Stomach (tissue), 9 donors: ENCODE results near the gene CGREF1. TPM values are rescaled to one million over a fixed set of nuclear protein-coding genes. Genes with fewer than 3 reads are reported as not detected.

ENCODE experiments used
- DNase-seq, 2 donors: peaks; one replicate each; pipeline versions ENCODE4 v3.0.0 to v3.0.0-alpha.2; 2013 to 2019
- H3K27ac ChIP-seq, 5 donors: fragments of 200-600 bp in 4 of 5; sonication (generic) in 4 of 5; one replicate each; pipeline ENCODE4 v1.5.1; 2013 to 2019; ENCODE audit warnings: mild to moderate bottlenecking in 1 of 5, moderate library complexity in 1 of 5
- H3K27me3 ChIP-seq, 3 donors: fragments of 200-600 bp; sonication (generic); one replicate each; pipeline ENCODE4 v1.5.1; 2017 to 2019; ENCODE audit warnings: mixed run types in 1 of 3
- H3K36me3 ChIP-seq, 4 donors: fragments of 200-600 bp; sonication (generic); 1 replicate in 3 of 4; 2 replicates in 1 of 4; pipeline ENCODE4 v1.5.1; 2016 to 2019
- H3K4me1 ChIP-seq, 4 donors: fragments of 200-600 bp; sonication (generic); one replicate each; pipeline ENCODE4 v1.5.1; 2016 to 2019
- H3K4me3 ChIP-seq, 4 donors: fragments of 200-600 bp; sonication (generic) in 3 of 4; one replicate each; pipeline ENCODE4 v1.5.1; 2016 to 2019; ENCODE audit warnings: mild to moderate bottlenecking in 1 of 4
- H3K9me3 ChIP-seq, 4 donors: fragments of 200-600 bp; sonication (generic); one replicate each; pipeline ENCODE4 v1.5.1; 2016 to 2019
- EP300 ChIP-seq: sonication (generic); formaldehyde crosslinking; IDR thresholded peaks from one replicate; pipeline ENCODE4 v1.6.1; 2017; ENCODE audit warnings: antibody characterized with exemption
- POLR2A ChIP-seq, 4 donors: fragments of 450-650 bp; IDR thresholded peaks; one replicate each; pipeline ENCODE4 v1.6.1; 2016; ENCODE audit warnings: antibody characterized with exemption in 4 of 4, control low read depth in 2 of 4, mild to moderate bottlenecking in 1 of 4, moderate library complexity in 1 of 4
- POLR2AphosphoS5 ChIP-seq, 3 donors: sonication (generic); formaldehyde crosslinking; IDR thresholded peaks; one replicate each; pipeline ENCODE4 v1.6.1; 2016; ENCODE audit warnings: antibody characterized with exemption in 3 of 3
- WGBS, 5 donors: extraction: QIAGEN DNeasy Blood & Tissue Kit in 3 of 5; methylation state at CpG; one replicate each; pipeline versions ENCODE4 v1.1.5 to v1.1.7; 2013 to 2018; 5-methylcytosine and 5-hydroxymethylcytosine counted together
- intact Hi-C: fragments of 100-400 bp; cut with DNase I; formaldehyde crosslinking; loops from one replicate; pipeline ENCODE4 v1.15.1; 2023; ENCODE audit warnings: low total_unique reads
- polyA plus RNA-seq, 3 donors: library from polyadenylated mRNA; stranded (reverse); fragments of 200-250 nt; gene quantifications; one replicate each; pipeline ENCODE4 v1.2.3, GENCODE V29; 2013
- total RNA-seq, 5 donors: library from RNA; depleted of rRNA; stranded (reverse); fragments of >200 nt; gene quantifications; one replicate each; pipeline versions ENCODE4 v1.1.0 to v1.2.3, GENCODE V29; 2014 to 2016
- TF ChIP-seq, protein P1 (sequence below), 7 experiments: fragments of 450-650 bp in 4 of 7; fragments of 200-600 bp in 3 of 7; sonication (generic) in 3 of 7; IDR thresholded peaks; one replicate each; pipeline ENCODE4 v1.5.1; 2016 to 2019; ENCODE audit warnings: antibody characterized with exemption in 7 of 7, control low read depth in 2 of 7, mild to moderate bottlenecking in 1 of 7
- donor health status: healthy with polysubstance abuse.
- donor health status: Bipolar disorder and iron deficiency.
- donor health status: healthy.

CGREF1 gene
- total and polyA plus RNA-seq, 8 donors = 1.4 to 4.1 (median 2.5) TPM; not detected in 2

GRCh38 chr2:27057184-27057583 is 61.7 kb downstream of the CGREF1 start:
- intact Hi-C loops = no loop called here
- Histone ChIP-seq H3K9me3 (no peaks in the 10 kb centered on the region), H3K36me3 (peaks cover 16 to 81% (median 79%) of the 10 kb centered on the region in 4 donors), H3K27ac (no peak overlapping the region), H3K4me1 (peaks cover 2 to 14% (median 7%) of the 10 kb centered on the region in 4 donors), H3K4me3 (no peak overlapping the region), H3K27me3 (no peaks in the 10 kb centered on the region)
- no peak for DNase-seq
- TF ChIP-seq, protein P1, sequence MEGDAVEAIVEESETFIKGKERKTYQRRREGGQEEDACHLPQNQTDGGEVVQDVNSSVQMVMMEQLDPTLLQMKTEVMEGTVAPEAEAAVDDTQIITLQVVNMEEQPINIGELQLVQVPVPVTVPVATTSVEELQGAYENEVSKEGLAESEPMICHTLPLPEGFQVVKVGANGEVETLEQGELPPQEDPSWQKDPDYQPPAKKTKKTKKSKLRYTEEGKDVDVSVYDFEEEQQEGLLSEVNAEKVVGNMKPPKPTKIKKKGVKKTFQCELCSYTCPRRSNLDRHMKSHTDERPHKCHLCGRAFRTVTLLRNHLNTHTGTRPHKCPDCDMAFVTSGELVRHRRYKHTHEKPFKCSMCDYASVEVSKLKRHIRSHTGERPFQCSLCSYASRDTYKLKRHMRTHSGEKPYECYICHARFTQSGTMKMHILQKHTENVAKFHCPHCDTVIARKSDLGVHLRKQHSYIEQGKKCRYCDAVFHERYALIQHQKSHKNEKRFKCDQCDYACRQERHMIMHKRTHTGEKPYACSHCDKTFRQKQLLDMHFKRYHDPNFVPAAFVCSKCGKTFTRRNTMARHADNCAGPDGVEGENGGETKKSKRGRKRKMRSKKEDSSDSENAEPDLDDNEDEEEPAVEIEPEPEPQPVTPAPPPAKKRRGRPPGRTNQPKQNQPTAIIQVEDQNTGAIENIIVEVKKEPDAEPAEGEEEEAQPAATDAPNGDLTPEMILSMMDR (IDR thresholded peaks at IDR 0.05) = no peak
- TF ChIP-seq EP300 (no peak), POLR2A (IDR thresholded peaks at IDR 0.05) (no peak), POLR2AphosphoS5 (IDR thresholded peaks at IDR 0.05) (no peak)
- WGBS, 5 donors = 80 to 92% (median 87%) methylated on average over 6 of the region's 6 CpGs

GRCh38 chr2:27054721-27055120 is 64.2 kb downstream of the CGREF1 start:
- 92 to 95% (median 95%) methylated on average over 11 of the region's 11 CpGs for WGBS, 5 donors
- intact Hi-C loops = no loop called here
- TF ChIP-seq POLR2AphosphoS5 (IDR thresholded peaks at IDR 0.05) (no peak), EP300 (no peak), POLR2A (IDR thresholded peaks at IDR 0.05) (no peak)
- TF ChIP-seq, protein P1 (IDR thresholded peaks at IDR 0.05) = no peak
- DNase-seq = no peak
- Histone ChIP-seq H3K27ac (no peak overlapping the region), H3K4me3 (no peak overlapping the region), H3K36me3 (peaks cover 16 to 69% (median 65%) of the 10 kb centered on the region in 4 donors), H3K4me1 (peaks cover 6 to 24% (median 18%) of the 10 kb centered on the region in 4 donors), H3K9me3 (no peaks in the 10 kb centered on the region), H3K27me3 (no peaks in the 10 kb centered on the region)

GRCh38 chr2:27053776-27054175 is 65.2 kb downstream of the CGREF1 start:
- no peaks in the 10 kb centered on the region for H3K9me3 ChIP-seq
- no peak for TF ChIP-seq POLR2A (IDR thresholded peaks at IDR 0.05)
- TF ChIP-seq, protein P1 (IDR thresholded peaks at IDR 0.05) = no peak
- no peak for TF ChIP-seq POLR2AphosphoS5 (IDR thresholded peaks at IDR 0.05)
- no peak for TF ChIP-seq EP300
- H3K27ac ChIP-seq = no peak overlapping the region
- peaks cover 13 to 59% (median 55%) of the 10 kb centered on the region in 4 donors for H3K36me3 ChIP-seq
- no peak for DNase-seq
- no peaks in the 10 kb centered on the region for H3K27me3 ChIP-seq
- no peak overlapping the region for H3K4me3 ChIP-seq
- intact Hi-C loops = no loop called here
- peaks cover 6 to 29% (median 25%) of the 10 kb centered on the region in 4 donors for H3K4me1 ChIP-seq
- WGBS, 5 donors = 85 to 93% (median 88%) methylated on average over 8 of the region's 8 CpGs

GRCh38 chr2:27053321-27053720 is 65.6 kb downstream of the CGREF1 start:
- Histone ChIP-seq H3K9me3 (no peaks in the 10 kb centered on the region), H3K4me3 (no peak overlapping the region), H3K27me3 (no peaks in the 10 kb centered on the region), H3K4me1 (peaks cover 6 to 29% (median 25%) of the 10 kb centered on the region in 4 donors), H3K36me3 (peaks cover 13 to 55% (median 51%) of the 10 kb centered on the region in 4 donors), H3K27ac (no peak overlapping the region)
- intact Hi-C loops = no loop called here
- 82 to 91% (median 88%) methylated on average over 11 of the region's 11 CpGs for WGBS, 5 donors
- no peak for TF ChIP-seq EP300
- no peak for TF ChIP-seq POLR2A (IDR thresholded peaks at IDR 0.05)
- TF ChIP-seq POLR2AphosphoS5 (IDR thresholded peaks at IDR 0.05) = no peak
- TF ChIP-seq, protein P1 (IDR thresholded peaks at IDR 0.05) = no peak
- DNase-seq = no peak
